HCT116 (cell line): Measurements from ENCODE around the gene HEATR5B. TPM values are rescaled to one million over a fixed set of nuclear protein-coding genes. Genes with fewer than 3 reads are reported as not detected.

ENCODE experiments used
- ATAC-seq: fragments of 200-7000 bp; cut with Tn5 transposase; 2 replicates; pipeline ENCODE4 v1.9.1; 2020; ENCODE audit warnings: mild to moderate bottlenecking, moderate library complexity
- BruUV-seq: library from RNA; stranded (reverse); fragments of 400-500 nt; replicated peaks from 2 replicates; lab custom pipeline; 2021; lab: Mats Ljungman, UMichigan
- CTCF ChIA-PET: fragments of 300-600 bp; sonication (Branson Sonifier 250); formaldehyde crosslinking; loops from one replicate; lab custom pipeline; 2021; ENCODE audit warnings: antibody characterized with exemption; lab: Charles Lee
- POLR2A ChIA-PET: fragments of 300-600, 350-600 bp; sonication (Branson Sonifier 250); formaldehyde crosslinking; loops from one replicate; lab custom pipeline; 2021; ENCODE audit warnings: antibody characterized with exemption; lab: Charles Lee
- RAD21 ChIA-PET, 2 experiments: fragments of 300-600 bp; sonication (Branson Sonifier 250); formaldehyde crosslinking; loops; one replicate each; lab custom pipeline; 2023; ENCODE audit warnings: low total read pairs in 2 of 2; ENCODE audit not compliant: uncharacterized antibody in 2 of 2, unreplicated experiment in 2 of 2, low non-redundant PET in 1 of 2; lab: Charles Lee
- DNase-seq: peaks from one replicate; pipeline ENCODE4 v3.0.0-alpha.2; 2010; ENCODE audit warnings: low read depth, low spot score
- H2AFZ ChIP-seq: fragments of 200-600 bp; shearing (Covaris generic), sonication (generic); 2 replicates; pipeline ENCODE4 v1.6.1; 2017; ENCODE audit warnings: low read depth, mixed run types, mixed read lengths, antibody characterized with exemption, low read length; ENCODE audit not compliant: poor library complexity, severe bottlenecking
- H3K27ac ChIP-seq: 2 replicates; pipeline ENCODE4 v1.5.1; 2012; ENCODE audit warnings: low read depth, low read length
- H3K27me3 ChIP-seq: fragments of 200-600 bp; sonication (generic); 2 replicates; pipeline ENCODE4 v1.6.1; 2016; ENCODE audit warnings: mixed run types, low read length, mixed read lengths; ENCODE audit not compliant: insufficient read depth
- H3K36me3 ChIP-seq, 2 experiments: fragments of 200-500 bp in 1 of 2; fragments of 200-600 bp in 1 of 2; sonication (Bioruptor generic) in 1 of 2; sonication (generic) in 1 of 2; 2 replicates each; pipeline versions ENCODE4 v1.5.1 to v1.6.1; 2014 to 2016; ENCODE audit warnings: low read length in 2 of 2, inconsistent platforms in 1 of 2, mixed read lengths in 1 of 2, mixed run types in 1 of 2; ENCODE audit not compliant: insufficient read depth in 2 of 2, control insufficient read depth in 1 of 2
- H3K4me1 ChIP-seq, 2 experiments: fragments of 200-600 bp in 1 of 2; sonication (generic) in 1 of 2; 2 replicates each; pipeline versions ENCODE4 v1.5.1 to v1.6.1; 2012 to 2017; ENCODE audit warnings: low read length in 2 of 2, inconsistent platforms in 1 of 2, mild to moderate bottlenecking in 1 of 2, mixed read lengths in 1 of 2, mixed run types in 1 of 2, moderate library complexity in 1 of 2; ENCODE audit not compliant: insufficient read depth in 2 of 2, control insufficient read depth in 1 of 2
- H3K4me2 ChIP-seq: fragments of 200-600 bp; sonication (generic); 2 replicates; pipeline ENCODE4 v1.6.1; 2017; ENCODE audit warnings: mixed run types, low read length, mixed read lengths
- H3K4me3 ChIP-seq, 2 experiments: fragments of 200-600 bp in 1 of 2; sonication (generic) in 1 of 2; replicated peaks in 1 of 2; 2 replicates each; pipeline ENCODE4 v1.5.1; 2011 to 2016; ENCODE audit warnings: low read length in 2 of 2, control low read depth in 1 of 2, low read depth in 1 of 2, mild to moderate bottlenecking in 1 of 2, mixed read lengths in 1 of 2, mixed run types in 1 of 2
- H3K79me2 ChIP-seq: fragments of 200-600 bp; sonication (generic); 2 replicates; pipeline ENCODE4 v1.6.1; 2017; ENCODE audit warnings: mild to moderate bottlenecking, mixed run types, low read length, moderate library complexity, mixed read lengths; ENCODE audit not compliant: insufficient read depth
- H3K9ac ChIP-seq: fragments of 200-600 bp; sonication (generic); 2 replicates; pipeline ENCODE4 v1.6.1; 2016; ENCODE audit warnings: low read length, mixed read lengths
- H3K9me2 ChIP-seq: fragments of 200-600 bp; sonication (generic), shearing (Covaris generic); 2 replicates; pipeline ENCODE4 v1.6.1; 2017; ENCODE audit warnings: mixed run types, mild to moderate bottlenecking, moderate library complexity; ENCODE audit not compliant: insufficient read depth
- H3K9me3 ChIP-seq, 2 experiments: fragments of 200-500 bp in 1 of 2; fragments of 200-600 bp in 1 of 2; sonication (Bioruptor generic) in 1 of 2; sonication (generic) in 1 of 2; 2 replicates each; pipeline ENCODE4 v1.6.1; 2014 to 2017; ENCODE audit warnings: low read length in 2 of 2, mixed read lengths in 2 of 2, inconsistent platforms in 1 of 2, low read depth in 1 of 2, mild to moderate bottlenecking in 1 of 2, mixed run types in 1 of 2, moderate library complexity in 1 of 2; ENCODE audit not compliant: control insufficient read depth in 1 of 2, insufficient read depth in 1 of 2
- H4K20me1 ChIP-seq: fragments of 200-600 bp; sonication (generic), shearing (Covaris generic); 2 replicates; pipeline ENCODE4 v1.6.1; 2017; ENCODE audit warnings: mixed run types, mild to moderate bottlenecking, moderate library complexity; ENCODE audit not compliant: insufficient read depth
- CBX3 ChIP-seq: IDR thresholded peaks from 2 replicates; pipeline ENCODE4 v1.6.1; 2012; ENCODE audit warnings: low read depth
- ELF1 ChIP-seq: IDR thresholded peaks from 2 replicates; pipeline ENCODE4 v1.6.1; 2012; ENCODE audit warnings: low read depth, borderline replicate concordance
- EZH2phosphoT487 ChIP-seq: fragments of 200-600 bp; IDR thresholded peaks from 2 replicates; pipeline ENCODE4 v1.6.1; 2018; ENCODE audit warnings: antibody characterized with exemption, borderline replicate concordance
- POLR2A ChIP-seq: IDR thresholded peaks from 2 replicates; pipeline ENCODE4 v1.7.0; 2011; ENCODE audit warnings: borderline replicate concordance; ENCODE audit not compliant: insufficient read depth, insufficient read length; ENCODE audit errors: extremely low read depth
- POLR2AphosphoS5 ChIP-seq: IDR thresholded peaks from 2 replicates; pipeline ENCODE4 v1.6.1; 2011; ENCODE audit warnings: mild to moderate bottlenecking, low read depth, low read length, moderate library complexity
- RAD21 ChIP-seq: IDR thresholded peaks from 2 replicates; pipeline ENCODE4 v1.6.1; 2012; ENCODE audit warnings: low read depth, mild to moderate bottlenecking
- SIN3A ChIP-seq: IDR thresholded peaks from 2 replicates; pipeline ENCODE4 v1.6.1; 2012; ENCODE audit warnings: low read depth
- SP1 ChIP-seq: IDR thresholded peaks from 2 replicates; pipeline ENCODE4 v1.6.1; 2012; ENCODE audit warnings: low read depth
- SRF ChIP-seq: IDR thresholded peaks from 2 replicates; pipeline ENCODE4 v1.6.1; 2012; ENCODE audit warnings: low read depth
- ZFX ChIP-seq: fragments of 450-650 bp; IDR thresholded peaks from 2 replicates; pipeline ENCODE4 v1.6.1; 2017
- intact Hi-C: fragments of 100-400 bp; cut with micrococcal nuclease; formaldehyde crosslinking; loops from 2 replicates; pipeline ENCODE4 v1.10.0; 2022
- total RNA-seq: library from RNA; stranded (reverse); gene quantifications from one replicate; pipeline ENCODE4 v1.2.1, GENCODE V29; 2021; ENCODE audit not compliant: unreplicated experiment
- TF ChIP-seq, protein P1 (sequence below): IDR thresholded peaks from 2 replicates; pipeline ENCODE4 v1.6.1; 2012
- TF ChIP-seq, protein P2 (sequence below), 3 experiments: fragments of 200-600 bp in 1 of 3; sonication (generic) in 1 of 3; IDR thresholded peaks in 2 of 3; conservative IDR thresholded peaks in 1 of 3; 2 replicates each; pipeline ENCODE4 v1.5.1; 2012 to 2017; ENCODE audit warnings: low read depth in 2 of 3, low read length in 2 of 3, antibody characterized with exemption in 1 of 3, borderline replicate concordance in 1 of 3, control low read depth in 1 of 3, mild to moderate bottlenecking in 1 of 3, mixed read lengths in 1 of 3, mixed run types in 1 of 3, moderate library complexity in 1 of 3; ENCODE audit not compliant: insufficient read depth in 1 of 3
- TF ChIP-seq, protein P3 (sequence below): IDR thresholded peaks from 2 replicates; pipeline ENCODE4 v1.6.1; 2012
- TF ChIP-seq, protein P4 (sequence below): IDR thresholded peaks from 2 replicates; pipeline ENCODE4 v1.6.1; 2012; ENCODE audit warnings: low read depth

HEATR5B gene
- total RNA-seq, 1 experiment from 2014 or later = 10.6 TPM

DNA sequence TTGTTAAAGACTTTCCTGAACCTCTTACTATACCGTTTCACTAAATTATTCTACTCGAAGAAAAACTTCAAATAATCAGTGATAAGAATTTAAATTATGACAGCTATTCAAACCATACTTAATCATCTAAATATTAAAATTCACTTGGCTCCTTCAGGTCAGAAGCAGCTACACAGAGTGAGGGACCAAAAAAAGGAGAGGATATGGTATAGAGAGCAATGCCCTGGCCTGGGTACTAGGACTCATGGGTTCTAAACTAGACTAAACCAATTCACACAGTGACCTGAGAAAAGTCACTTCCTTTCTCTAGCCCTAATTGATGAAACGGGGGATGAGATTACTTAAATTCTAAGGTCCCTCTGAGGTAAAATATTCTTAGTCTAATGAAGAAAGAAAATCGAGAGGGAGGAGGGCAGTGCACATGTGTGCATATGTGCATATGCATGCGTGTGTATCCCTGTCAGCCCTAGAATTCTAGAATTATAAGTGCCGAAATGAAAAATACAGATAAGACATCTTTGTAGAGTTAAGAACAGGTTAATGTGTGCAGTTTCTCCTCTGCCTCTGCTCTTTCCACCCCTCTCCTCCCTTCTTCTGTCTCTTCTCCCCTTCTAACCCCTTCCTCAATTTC, 129.1 kb downstream of the HEATR5B start:
- Histone ChIP-seq H3K9ac (no peak overlapping the region), H3K27ac (no peak overlapping the region), H2AFZ (no peak overlapping the region), H3K4me1 (peaks cover 6 to 26% of the 10 kb centered on the region in 2 experiments), H3K27me3 (no peaks in the 10 kb centered on the region), H3K79me2 (peaks cover 44% of the 10 kb centered on the region), H3K36me3 (no peaks in the 10 kb centered on the region), H3K4me3 (no peak overlapping the region), H3K9me2 (no peaks in the 10 kb centered on the region), H4K20me1 (no peaks in the 10 kb centered on the region), H3K4me2 (no peak overlapping the region), H3K9me3 (no peaks in the 10 kb centered on the region)
- TF ChIP-seq ZFX (no peak), POLR2A (no peak), POLR2AphosphoS5 (no peak), SRF (no peak)
- TF ChIP-seq, protein P1, sequence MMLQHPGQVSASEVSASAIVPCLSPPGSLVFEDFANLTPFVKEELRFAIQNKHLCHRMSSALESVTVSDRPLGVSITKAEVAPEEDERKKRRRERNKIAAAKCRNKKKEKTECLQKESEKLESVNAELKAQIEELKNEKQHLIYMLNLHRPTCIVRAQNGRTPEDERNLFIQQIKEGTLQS = no peak
- TF ChIP-seq, protein P2, sequence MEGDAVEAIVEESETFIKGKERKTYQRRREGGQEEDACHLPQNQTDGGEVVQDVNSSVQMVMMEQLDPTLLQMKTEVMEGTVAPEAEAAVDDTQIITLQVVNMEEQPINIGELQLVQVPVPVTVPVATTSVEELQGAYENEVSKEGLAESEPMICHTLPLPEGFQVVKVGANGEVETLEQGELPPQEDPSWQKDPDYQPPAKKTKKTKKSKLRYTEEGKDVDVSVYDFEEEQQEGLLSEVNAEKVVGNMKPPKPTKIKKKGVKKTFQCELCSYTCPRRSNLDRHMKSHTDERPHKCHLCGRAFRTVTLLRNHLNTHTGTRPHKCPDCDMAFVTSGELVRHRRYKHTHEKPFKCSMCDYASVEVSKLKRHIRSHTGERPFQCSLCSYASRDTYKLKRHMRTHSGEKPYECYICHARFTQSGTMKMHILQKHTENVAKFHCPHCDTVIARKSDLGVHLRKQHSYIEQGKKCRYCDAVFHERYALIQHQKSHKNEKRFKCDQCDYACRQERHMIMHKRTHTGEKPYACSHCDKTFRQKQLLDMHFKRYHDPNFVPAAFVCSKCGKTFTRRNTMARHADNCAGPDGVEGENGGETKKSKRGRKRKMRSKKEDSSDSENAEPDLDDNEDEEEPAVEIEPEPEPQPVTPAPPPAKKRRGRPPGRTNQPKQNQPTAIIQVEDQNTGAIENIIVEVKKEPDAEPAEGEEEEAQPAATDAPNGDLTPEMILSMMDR (IDR thresholded peaks at IDR 0.05 in 2 of 3, conservative IDR thresholded peaks at IDR 0.05 in 1 of 3; ENCODE audit: borderline replicate concordance in 1 of 3, insufficient read depth in 1 of 3, low read depth in 2 of 3, low read length in 2 of 3) = no peak
- intact Hi-C loops = no loop called here
- ChIA-PET POLR2A (no interaction called here), RAD21 (no interaction called here), CTCF (no interaction called here)
- BruUV-seq = no TSS peak
- ATAC-seq = no peak
- DNase-seq = no peak

DNA sequence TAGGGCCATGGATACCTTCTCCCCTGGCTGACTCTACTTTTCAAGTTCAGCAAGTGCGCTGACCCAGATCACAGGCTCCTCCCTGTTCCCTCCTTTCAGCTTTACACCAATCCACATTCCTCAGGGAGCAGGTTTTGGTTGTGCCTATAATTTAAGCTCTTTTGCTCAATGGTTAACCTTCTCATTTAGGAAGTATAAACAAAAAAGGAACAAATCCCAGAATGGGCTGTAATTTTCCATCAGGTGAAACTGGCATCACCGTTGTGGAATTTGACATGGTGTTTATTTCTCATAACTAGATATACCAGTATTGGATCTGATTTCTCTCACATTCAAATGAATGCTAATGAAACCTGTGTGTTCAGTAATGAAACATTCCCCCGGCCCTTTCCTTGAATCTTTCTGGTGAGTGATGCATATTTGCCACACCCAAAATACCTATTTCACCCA, 131.4 kb downstream of the HEATR5B start:
- CTCF ChIA-PET = no interaction called here
- no peak for TF ChIP-seq ZFX
- TF ChIP-seq, protein P3, sequence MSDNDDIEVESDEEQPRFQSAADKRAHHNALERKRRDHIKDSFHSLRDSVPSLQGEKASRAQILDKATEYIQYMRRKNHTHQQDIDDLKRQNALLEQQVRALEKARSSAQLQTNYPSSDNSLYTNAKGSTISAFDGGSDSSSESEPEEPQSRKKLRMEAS = no peak
- no peak for TF ChIP-seq SP1
- TF ChIP-seq POLR2AphosphoS5 = no peak
- TF ChIP-seq POLR2A = no peak
- no peak for TF ChIP-seq CBX3
- TF ChIP-seq SIN3A = no peak
- TF ChIP-seq RAD21 = no peak
- TF ChIP-seq, protein P1 = no peak
- no peak for TF ChIP-seq ELF1
- TF ChIP-seq EZH2phosphoT487 = no peak
- TF ChIP-seq, protein P4, sequence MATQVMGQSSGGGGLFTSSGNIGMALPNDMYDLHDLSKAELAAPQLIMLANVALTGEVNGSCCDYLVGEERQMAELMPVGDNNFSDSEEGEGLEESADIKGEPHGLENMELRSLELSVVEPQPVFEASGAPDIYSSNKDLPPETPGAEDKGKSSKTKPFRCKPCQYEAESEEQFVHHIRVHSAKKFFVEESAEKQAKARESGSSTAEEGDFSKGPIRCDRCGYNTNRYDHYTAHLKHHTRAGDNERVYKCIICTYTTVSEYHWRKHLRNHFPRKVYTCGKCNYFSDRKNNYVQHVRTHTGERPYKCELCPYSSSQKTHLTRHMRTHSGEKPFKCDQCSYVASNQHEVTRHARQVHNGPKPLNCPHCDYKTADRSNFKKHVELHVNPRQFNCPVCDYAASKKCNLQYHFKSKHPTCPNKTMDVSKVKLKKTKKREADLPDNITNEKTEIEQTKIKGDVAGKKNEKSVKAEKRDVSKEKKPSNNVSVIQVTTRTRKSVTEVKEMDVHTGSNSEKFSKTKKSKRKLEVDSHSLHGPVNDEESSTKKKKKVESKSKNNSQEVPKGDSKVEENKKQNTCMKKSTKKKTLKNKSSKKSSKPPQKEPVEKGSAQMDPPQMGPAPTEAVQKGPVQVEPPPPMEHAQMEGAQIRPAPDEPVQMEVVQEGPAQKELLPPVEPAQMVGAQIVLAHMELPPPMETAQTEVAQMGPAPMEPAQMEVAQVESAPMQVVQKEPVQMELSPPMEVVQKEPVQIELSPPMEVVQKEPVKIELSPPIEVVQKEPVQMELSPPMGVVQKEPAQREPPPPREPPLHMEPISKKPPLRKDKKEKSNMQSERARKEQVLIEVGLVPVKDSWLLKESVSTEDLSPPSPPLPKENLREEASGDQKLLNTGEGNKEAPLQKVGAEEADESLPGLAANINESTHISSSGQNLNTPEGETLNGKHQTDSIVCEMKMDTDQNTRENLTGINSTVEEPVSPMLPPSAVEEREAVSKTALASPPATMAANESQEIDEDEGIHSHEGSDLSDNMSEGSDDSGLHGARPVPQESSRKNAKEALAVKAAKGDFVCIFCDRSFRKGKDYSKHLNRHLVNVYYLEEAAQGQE = no peak
- TF ChIP-seq, all 23 proteins: peak for 0
- H3K9me3 ChIP-seq = no peaks in the 10 kb centered on the region
- no peak overlapping the region for H3K9ac ChIP-seq
- no peaks in the 10 kb centered on the region for H3K27me3 ChIP-seq
- DNase-seq (no peak), ATAC-seq (no peak)
- H3K27ac ChIP-seq = no peak overlapping the region
- ChIA-PET POLR2A (no interaction called here), RAD21 (no interaction called here)
- H2AFZ ChIP-seq = no peak overlapping the region
- H3K4me1 ChIP-seq = peaks cover 6 to 26% of the 10 kb centered on the region in 2 experiments
- H3K9me2 ChIP-seq = no peaks in the 10 kb centered on the region
- no peak overlapping the region for H3K4me3 ChIP-seq
- no TSS peak for BruUV-seq
- intact Hi-C loops = no loop called here
- peak overlapping the region; percentile 37 for H3K4me2 ChIP-seq
- no peaks in the 10 kb centered on the region for H4K20me1 ChIP-seq
- peaks cover 40% of the 10 kb centered on the region for H3K79me2 ChIP-seq
- H3K36me3 ChIP-seq = no peaks in the 10 kb centered on the region
